ENCODE measurements around the gene CTNNAL1. TPM values are rescaled to one million over a fixed set of nuclear protein-coding genes. Genes with fewer than 3 reads are reported as not detected.
"Not testable (repeated sequence)": the region's sequence is repeated elsewhere in the genome, so short reads cannot be mapped to it uniquely, and the experiment has no call there.

The CTNNAL1 gene
- polyA plus RNA-seq, 3 donors, result 12.9 to 27.2 (median 26.5) TPM

DNA sequence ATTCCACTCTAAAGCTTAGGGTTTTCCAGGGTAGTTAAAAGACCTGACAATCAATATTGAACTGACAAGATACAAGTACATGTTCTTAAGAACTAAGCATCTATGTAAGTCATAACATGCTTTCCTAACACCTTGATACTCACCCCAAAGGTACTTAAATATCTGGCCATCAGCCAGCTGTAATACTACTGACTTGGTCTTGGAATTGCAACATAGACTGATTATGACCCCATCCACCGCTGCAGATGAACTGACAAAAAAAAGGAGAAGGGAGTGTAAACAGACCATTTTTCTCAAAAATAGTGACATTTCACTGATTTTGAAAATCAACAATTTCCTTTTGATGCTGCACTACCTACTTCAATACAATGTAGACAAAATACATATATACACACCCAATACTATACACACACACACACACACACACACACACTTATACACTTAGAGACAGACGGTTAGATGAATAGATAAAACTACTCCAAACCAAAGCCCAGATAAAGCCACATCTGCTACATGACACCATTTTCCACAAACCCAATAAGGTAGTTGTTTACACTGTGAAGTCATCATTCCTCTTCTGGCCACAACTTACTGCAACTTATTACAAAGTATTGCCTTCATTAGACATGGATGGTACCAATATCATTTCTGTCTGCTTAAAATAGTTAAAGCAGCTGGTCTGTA, 109.7 kb downstream of the CTNNAL1 start:
- H3K27ac ChIP-seq (ENCODE audit: low read depth, low read length), result no peak overlapping the region
- WGBS, 3 donors, result 70 to 83% (median 79%) methylated on average over 2 of the region's 2 CpGs

GRCh38 chr9:108900176-108900575, 113.1 kb downstream of the CTNNAL1 start:
- 86 to 95% (median 93%) methylated on average over 5 of the region's 5 CpGs for WGBS, 3 donors
- H3K27ac ChIP-seq (ENCODE audit: low read depth, low read length), result no peak overlapping the region

DNA sequence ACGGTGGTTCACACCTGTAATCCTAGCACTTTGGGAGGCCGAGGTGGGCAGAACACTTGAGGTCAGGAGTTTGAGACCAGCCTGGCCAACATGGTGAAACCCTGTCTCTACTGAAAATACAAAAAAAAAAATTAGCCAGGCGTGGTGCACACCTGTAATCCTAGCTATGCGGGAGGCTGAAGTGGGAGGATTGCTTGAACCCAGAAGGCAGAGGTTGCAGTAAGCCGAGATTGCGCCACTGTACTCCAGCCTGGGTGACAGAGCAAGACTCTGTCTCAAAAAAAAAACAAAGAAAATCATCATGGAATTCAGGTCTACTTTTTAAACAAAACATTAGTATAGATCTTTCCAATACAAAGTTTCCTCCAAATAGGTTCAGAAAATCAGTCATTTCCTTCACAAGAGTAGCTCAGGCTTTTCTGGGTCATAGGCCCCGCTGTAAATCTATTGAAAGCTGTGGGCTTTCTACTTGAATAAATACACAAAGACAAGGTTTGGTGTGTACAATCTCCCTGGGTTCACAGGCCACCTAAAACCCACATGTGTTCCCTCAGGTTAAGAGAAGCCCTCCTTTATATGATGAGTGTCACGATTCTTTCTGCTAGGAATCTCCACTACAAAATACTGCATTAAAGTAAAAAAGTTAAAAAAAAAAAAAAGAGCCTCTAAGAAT, 114.1 kb downstream of the CTNNAL1 start:
- H3K27ac ChIP-seq (ENCODE audit: low read depth, low read length), result not testable (repeated sequence)
- WGBS, 3 donors, result 92 to 95% (median 93%) methylated on average over 8 of the region's 8 CpGs

GRCh38 chr9:108897324-108898096, 115.8 kb downstream of the CTNNAL1 start:
- WGBS, 3 donors, result 92 to 96% (median 94%) methylated on average over 2 of the region's 2 CpGs
- no peak overlapping the region for H3K27ac ChIP-seq (ENCODE audit: low read depth, low read length)

DNA sequence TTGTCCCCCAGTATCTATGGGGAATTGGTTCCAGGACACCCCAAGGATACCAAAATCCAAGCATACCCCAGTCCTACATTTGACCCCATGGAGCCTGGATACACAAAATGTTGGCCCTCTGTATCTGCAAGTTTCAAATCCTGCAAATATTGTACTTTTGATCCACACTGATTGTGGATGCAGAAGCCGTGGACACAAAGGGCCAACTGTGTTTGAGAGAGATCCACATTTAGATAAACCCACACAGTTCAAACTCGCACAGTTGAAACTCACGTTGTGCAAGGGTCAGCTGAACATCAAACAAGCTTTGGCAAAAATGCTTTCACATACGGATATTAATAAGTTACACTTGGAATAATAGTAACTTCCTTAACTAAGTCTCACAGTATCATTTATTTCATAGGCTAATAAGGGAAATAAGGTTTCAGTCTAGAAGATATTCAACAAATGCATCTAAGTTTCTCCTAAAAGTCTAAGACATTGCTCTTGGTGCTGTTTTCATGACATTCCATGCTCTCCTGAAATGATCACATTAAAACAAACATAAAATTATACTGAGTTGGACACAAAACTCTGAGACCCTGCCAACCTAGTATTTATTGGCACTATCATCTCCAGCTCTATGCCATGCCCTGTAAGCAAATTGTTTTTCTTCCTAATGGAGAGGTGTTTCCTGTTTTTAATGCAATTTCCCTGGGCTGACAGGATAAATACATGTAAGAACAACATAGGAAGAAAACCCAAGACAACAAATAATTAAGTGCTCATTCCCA, 118.9 kb downstream of the CTNNAL1 start:
- H3K27ac ChIP-seq (ENCODE audit: low read depth, low read length), result no peak overlapping the region
- WGBS, 3 donors, result 70 to 93% (median 92%) methylated on average over 4 of the region's 4 CpGs

Other genes with a start within 250 kb of the CTNNAL1 start
- gene ACTL7B, start 157.5 kb downstream of the CTNNAL1 start, polyA plus RNA-seq, result not detected
- gene ACTL7A, start 151.2 kb downstream of the CTNNAL1 start, polyA plus RNA-seq, result not detected
- 10 to 100 TPM in 2 of 3 donors, 1 to 10 TPM in 1; 7.2 to 15.7 (median 15.6) TPM for gene ELP1, start 79.4 kb downstream of the CTNNAL1 start, polyA plus RNA-seq
- gene ABITRAM, start 79.1 kb downstream of the CTNNAL1 start, polyA plus RNA-seq, result 10 to 100 TPM in 2 of 3 donors, 1 to 10 TPM in 1; 9.6 to 23.5 (median 12.1) TPM
- gene TMEM245, start 106.4 kb upstream of the CTNNAL1 start, polyA plus RNA-seq, result 10 to 100 TPM in 2 of 3 donors, 1 to 10 TPM in 1; 9.2 to 29.1 (median 14.4) TPM
- gene FRRS1L, start 153.8 kb upstream of the CTNNAL1 start, polyA plus RNA-seq, result under 1 TPM in 2 of 3 donors, not detected in 1; 0.04 to 0.18 TPM

Measured in adipose tissue (tissue), 3 donors.